AG04449 (cell line): ENCODE measurements around the gene CNOT4.
A peak's percentile ranks its signal among the peaks of the same experiment; 100 is the strongest.
"Not testable (repeated sequence)": the region's sequence is repeated elsewhere in the genome, so short reads cannot be mapped to it uniquely, and the experiment has no call there.

ENCODE experiments used
- CTCF ChIA-PET: fragments of 350-600 bp; formaldehyde crosslinking; extraction: SDS; loops from one replicate; lab custom pipeline; 2021; ENCODE audit warnings: antibody characterized with exemption; lab: Yijun Ruan, JAX
- POLR2A ChIA-PET: fragments of 400-600, 350-600 bp; formaldehyde crosslinking; extraction: SDS; loops from one replicate; lab custom pipeline; 2020; ENCODE audit warnings: antibody characterized with exemption, inconsistent platforms; lab: Yijun Ruan, JAX
- DNase-seq: peaks from one replicate; pipeline ENCODE4 v3.0.0-alpha.2; 2010; ENCODE audit warnings: low read depth, low spot score
- H3K4me3 ChIP-seq: 2 replicates; pipeline ENCODE4 v1.5.1; 2011; ENCODE audit warnings: low read depth, mild to moderate bottlenecking, control low read depth, low read length
- CTCF ChIP-seq: IDR thresholded peaks from one replicate; pipeline ENCODE4 v1.5.1; 2011; ENCODE audit warnings: mild to moderate bottlenecking, moderate library complexity, low read length, control low read depth, inconsistent platforms; ENCODE audit not compliant: insufficient read depth; ENCODE audit errors: missing control alignments

Gene CNOT4

GRCh38 chr7:135328526-135328925 lies 181.4 kb downstream of the CNOT4 start:
- TF ChIP-seq CTCF = no peak
- no peak for DNase-seq
- no peak overlapping the region for H3K4me3 ChIP-seq
- ChIA-PET CTCF (no interaction called here), POLR2A (no interaction called here)

GRCh38 chr7:135328053-135328452 lies 181.8 kb downstream of the CNOT4 start:
- TF ChIP-seq CTCF = no peak
- POLR2A ChIA-PET = no interaction called here
- DNase-seq = no peak
- H3K4me3 ChIP-seq = no peak overlapping the region
- CTCF ChIA-PET = no interaction called here

- no peak for TF ChIP-seq CTCF
- DNase-seq = no peak
- no peak overlapping the region for H3K4me3 ChIP-seq
- POLR2A ChIA-PET = no interaction called here
- CTCF ChIA-PET = no interaction called here
These were observed 182.4 kb downstream of the CNOT4 start for GRCh38 chr7:135327458-135327857.

- ChIA-PET POLR2A (no interaction called here), CTCF (no interaction called here)
- H3K4me3 ChIP-seq = no peak overlapping the region
- no peak for TF ChIP-seq CTCF
- peak; percentile 1 for DNase-seq
These were observed 183.1 kb downstream of the CNOT4 start for GRCh38 chr7:135326636-135327280.

GRCh38 chr7:135322571-135323340 lies 187.1 kb downstream of the CNOT4 start:
- no peak overlapping the region for H3K4me3 ChIP-seq
- POLR2A ChIA-PET = no interaction called here
- CTCF ChIA-PET = no interaction called here
- no peak for TF ChIP-seq CTCF
- no peak for DNase-seq

GRCh38 chr7:135321556-135321955 lies 188.3 kb downstream of the CNOT4 start:
- CTCF ChIA-PET = interaction anchor here (0.9 to 1.0 kb wide), 2 partner anchors 47 to 237 kb away, joined by 3 read pairs; partner anchors contain the start of gene NUP205
- no peak for TF ChIP-seq CTCF
- POLR2A ChIA-PET = no interaction called here
- no peak for DNase-seq
- H3K4me3 ChIP-seq = no peak overlapping the region

GRCh38 chr7:135320953-135321352 lies 188.9 kb downstream of the CNOT4 start:
- POLR2A ChIA-PET = not testable (repeated sequence)

More at GRCh38 chr7:135320953-135321352, 188.9 kb downstream of the CNOT4 start:
- not testable (repeated sequence) for DNase-seq, H3K4me3 ChIP-seq
- CTCF ChIA-PET = interaction anchor here (0.9 to 1.0 kb wide), 2 partner anchors 46 to 237 kb away, joined by 3 read pairs; partner anchors contain the start of gene NUP205
